HEK293 (cell line): Measurements from ENCODE around the gene EIF2S1.
"Not testable (repeated sequence)": the region's sequence is repeated elsewhere in the genome, so short reads cannot be mapped to it uniquely, and the experiment has no call there.

ENCODE experiments used
- CTCF ChIA-PET: fragments of 350-600 bp; formaldehyde crosslinking; extraction: SDS; loops from one replicate; lab custom pipeline; 2021; ENCODE audit warnings: antibody characterized with exemption; lab: Yijun Ruan, JAX
- POLR2A ChIA-PET: fragments of 300-600 bp; formaldehyde crosslinking; extraction: SDS; loops from one replicate; lab custom pipeline; 2020; ENCODE audit warnings: antibody characterized with exemption, inconsistent platforms; lab: Yijun Ruan, JAX
- H3K27ac ChIP-seq: fragments of 200-500 bp; sonication (Bioruptor generic); 2 replicates; pipeline ENCODE4 v1.5.1; 2014; ENCODE audit warnings: low read depth, low read length, control low read depth, inconsistent platforms; ENCODE audit errors: extremely low read depth
- H3K36me3 ChIP-seq, 2 experiments: fragments of 200-500 bp in 1 of 2; sonication (Bioruptor generic) in 1 of 2; 1 replicate in 1 of 2; 2 replicates in 1 of 2; pipeline ENCODE4 v1.5.1; 2014 to 2017; ENCODE audit warnings: inconsistent platforms in 2 of 2, low read length in 2 of 2; ENCODE audit not compliant: control insufficient read depth in 2 of 2, insufficient read depth in 1 of 2
- H3K4me1 ChIP-seq: fragments of 200-500 bp; sonication (Bioruptor generic); 2 replicates; pipeline ENCODE4 v1.5.1; 2014; ENCODE audit warnings: mild to moderate bottlenecking, low read length, inconsistent platforms; ENCODE audit not compliant: control insufficient read depth, insufficient read depth
- H3K4me3 ChIP-seq: 2 replicates; pipeline ENCODE4 v1.5.1; 2011; ENCODE audit warnings: low read depth, mild to moderate bottlenecking, control low read depth, low read length, moderate library complexity
- H3K9me3 ChIP-seq: fragments of 200-500 bp; sonication (Bioruptor generic); 2 replicates; pipeline ENCODE4 v1.5.1; 2014; ENCODE audit warnings: low read depth, low read length, inconsistent platforms; ENCODE audit not compliant: control insufficient read depth, insufficient read depth
- GLI2 ChIP-seq: fragments of 450-650 bp; formaldehyde crosslinking; IDR thresholded peaks from 2 replicates; pipeline ENCODE4; 2017; ENCODE audit warnings: missing biosample characterization, missing genetic modification characterization, low read depth, borderline replicate concordance
- KLF1 ChIP-seq: fragments of 450-650 bp; formaldehyde crosslinking; IDR thresholded peaks from 2 replicates; pipeline ENCODE4 v1.5.1; 2016; ENCODE audit warnings: missing biosample characterization, missing genetic modification characterization
- WT1 ChIP-seq: fragments of 450-650 bp; formaldehyde crosslinking; IDR thresholded peaks from 2 replicates; pipeline ENCODE4 v1.5.1; 2016; ENCODE audit warnings: missing biosample characterization, missing genetic modification characterization
- ZNF48 ChIP-seq: fragments of 450-650 bp; formaldehyde crosslinking; IDR thresholded peaks from 2 replicates; pipeline ENCODE4 v1.5.1; 2016; ENCODE audit warnings: missing biosample characterization, missing genetic modification characterization
- ZNF561 ChIP-seq: fragments of 450-650 bp; IDR thresholded peaks from 2 replicates; pipeline ENCODE4 v1.5.1; 2018; ENCODE audit warnings: missing biosample characterization, missing genetic modification characterization, borderline replicate concordance
- ZNF629 ChIP-seq: fragments of 450-650 bp; formaldehyde crosslinking; IDR thresholded peaks from 2 replicates; pipeline ENCODE4 v1.5.1; 2017; ENCODE audit warnings: missing biosample characterization, missing genetic modification characterization
- ZNF660 ChIP-seq: fragments of 450-650 bp; IDR thresholded peaks from 2 replicates; pipeline ENCODE4 v1.5.1; 2018; ENCODE audit warnings: missing biosample characterization, mild to moderate bottlenecking, missing genetic modification characterization
- ZSCAN16 ChIP-seq: fragments of 450-650 bp; formaldehyde crosslinking; IDR thresholded peaks from 2 replicates; pipeline ENCODE4 v1.5.1; 2016; ENCODE audit warnings: missing biosample characterization, missing genetic modification characterization
- ZSCAN23 ChIP-seq: fragments of 450-650 bp; formaldehyde crosslinking; IDR thresholded peaks from 2 replicates; pipeline ENCODE4 v1.5.1; 2016; ENCODE audit warnings: missing biosample characterization, missing genetic modification characterization
- ZXDB ChIP-seq: fragments of 450-650 bp; formaldehyde crosslinking; IDR thresholded peaks from 2 replicates; pipeline ENCODE4 v1.5.1; 2016; ENCODE audit warnings: missing biosample characterization, missing genetic modification characterization
- TF ChIP-seq, protein P1 (sequence below): fragments of 450-650 bp; formaldehyde crosslinking; IDR thresholded peaks from 2 replicates; pipeline ENCODE4 v1.5.1; 2016; ENCODE audit warnings: missing biosample characterization, missing genetic modification characterization
- TF ChIP-seq, protein P2 (sequence below): fragments of 450-650 bp; formaldehyde crosslinking; IDR thresholded peaks from 2 replicates; pipeline ENCODE4 v1.5.1; 2016; ENCODE audit warnings: missing biosample characterization, missing genetic modification characterization, borderline replicate concordance
- TF ChIP-seq, protein P3 (sequence below): fragments of 450-650 bp; formaldehyde crosslinking; IDR thresholded peaks from 2 replicates; pipeline ENCODE4 v1.5.0; 2017; ENCODE audit warnings: missing biosample characterization, missing genetic modification characterization, borderline replicate concordance

EIF2S1 gene

DNA sequence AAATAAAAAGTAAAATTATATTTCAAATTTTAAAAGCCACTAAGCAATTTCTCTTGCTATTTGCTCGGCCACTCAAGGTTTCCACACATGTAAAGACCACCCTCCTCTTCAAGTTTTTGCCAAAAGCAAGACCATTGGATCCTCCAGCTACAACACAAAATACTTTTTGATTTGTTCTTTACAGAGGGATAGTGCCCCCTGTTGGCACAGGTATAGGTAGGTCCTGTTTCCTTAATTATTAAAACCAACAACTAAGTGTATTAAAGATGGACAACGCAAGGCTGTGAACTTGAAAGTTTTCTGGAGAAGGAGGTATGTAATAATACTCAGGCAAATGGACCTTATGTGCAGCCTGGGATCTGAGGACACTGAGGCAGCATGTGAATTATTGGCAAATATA, 24.3 kb upstream of the EIF2S1 start (continued):
- TF ChIP-seq, protein P1, sequence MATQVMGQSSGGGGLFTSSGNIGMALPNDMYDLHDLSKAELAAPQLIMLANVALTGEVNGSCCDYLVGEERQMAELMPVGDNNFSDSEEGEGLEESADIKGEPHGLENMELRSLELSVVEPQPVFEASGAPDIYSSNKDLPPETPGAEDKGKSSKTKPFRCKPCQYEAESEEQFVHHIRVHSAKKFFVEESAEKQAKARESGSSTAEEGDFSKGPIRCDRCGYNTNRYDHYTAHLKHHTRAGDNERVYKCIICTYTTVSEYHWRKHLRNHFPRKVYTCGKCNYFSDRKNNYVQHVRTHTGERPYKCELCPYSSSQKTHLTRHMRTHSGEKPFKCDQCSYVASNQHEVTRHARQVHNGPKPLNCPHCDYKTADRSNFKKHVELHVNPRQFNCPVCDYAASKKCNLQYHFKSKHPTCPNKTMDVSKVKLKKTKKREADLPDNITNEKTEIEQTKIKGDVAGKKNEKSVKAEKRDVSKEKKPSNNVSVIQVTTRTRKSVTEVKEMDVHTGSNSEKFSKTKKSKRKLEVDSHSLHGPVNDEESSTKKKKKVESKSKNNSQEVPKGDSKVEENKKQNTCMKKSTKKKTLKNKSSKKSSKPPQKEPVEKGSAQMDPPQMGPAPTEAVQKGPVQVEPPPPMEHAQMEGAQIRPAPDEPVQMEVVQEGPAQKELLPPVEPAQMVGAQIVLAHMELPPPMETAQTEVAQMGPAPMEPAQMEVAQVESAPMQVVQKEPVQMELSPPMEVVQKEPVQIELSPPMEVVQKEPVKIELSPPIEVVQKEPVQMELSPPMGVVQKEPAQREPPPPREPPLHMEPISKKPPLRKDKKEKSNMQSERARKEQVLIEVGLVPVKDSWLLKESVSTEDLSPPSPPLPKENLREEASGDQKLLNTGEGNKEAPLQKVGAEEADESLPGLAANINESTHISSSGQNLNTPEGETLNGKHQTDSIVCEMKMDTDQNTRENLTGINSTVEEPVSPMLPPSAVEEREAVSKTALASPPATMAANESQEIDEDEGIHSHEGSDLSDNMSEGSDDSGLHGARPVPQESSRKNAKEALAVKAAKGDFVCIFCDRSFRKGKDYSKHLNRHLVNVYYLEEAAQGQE (tag by site-specific recombination), result no peak
- TF ChIP-seq KLF1, result no peak
- TF ChIP-seq ZNF561 (tag by site-specific recombination), result no peak

DNA sequence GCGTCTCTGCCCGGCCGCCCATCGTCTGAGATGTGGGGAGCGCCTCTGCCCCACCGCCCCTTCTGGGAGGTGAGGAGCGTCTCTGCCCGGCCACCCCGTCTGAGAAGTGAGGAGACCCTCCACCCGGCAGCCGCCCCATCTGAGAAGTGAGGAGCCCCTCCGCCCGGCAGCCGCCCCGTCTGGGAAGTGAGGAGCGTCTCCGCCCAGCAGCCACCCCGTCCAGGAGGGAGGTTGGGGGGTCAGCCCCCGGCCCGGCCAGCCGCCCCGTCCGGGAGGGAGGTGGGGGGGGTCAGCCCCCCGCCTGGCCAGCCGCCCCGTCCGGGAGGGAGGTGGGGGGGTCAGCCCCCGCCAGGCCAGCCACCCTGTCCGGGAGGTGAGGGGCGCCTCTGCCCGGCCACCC, 18.9 kb upstream of the EIF2S1 start:
- H3K27ac ChIP-seq, H3K4me1 ChIP-seq, H3K9me3 ChIP-seq, POLR2A ChIA-PET, H3K4me3 ChIP-seq: not testable (repeated sequence)
- H3K36me3 ChIP-seq, result peaks cover 61 to 75% of the 10 kb centered on the region in 2 experiments
- CTCF ChIA-PET, result interaction anchor here (0.7 kb wide), 1 partner anchor 175 kb away, joined by 3 read pairs; no protein-coding TSS in a partner anchor

DNA sequence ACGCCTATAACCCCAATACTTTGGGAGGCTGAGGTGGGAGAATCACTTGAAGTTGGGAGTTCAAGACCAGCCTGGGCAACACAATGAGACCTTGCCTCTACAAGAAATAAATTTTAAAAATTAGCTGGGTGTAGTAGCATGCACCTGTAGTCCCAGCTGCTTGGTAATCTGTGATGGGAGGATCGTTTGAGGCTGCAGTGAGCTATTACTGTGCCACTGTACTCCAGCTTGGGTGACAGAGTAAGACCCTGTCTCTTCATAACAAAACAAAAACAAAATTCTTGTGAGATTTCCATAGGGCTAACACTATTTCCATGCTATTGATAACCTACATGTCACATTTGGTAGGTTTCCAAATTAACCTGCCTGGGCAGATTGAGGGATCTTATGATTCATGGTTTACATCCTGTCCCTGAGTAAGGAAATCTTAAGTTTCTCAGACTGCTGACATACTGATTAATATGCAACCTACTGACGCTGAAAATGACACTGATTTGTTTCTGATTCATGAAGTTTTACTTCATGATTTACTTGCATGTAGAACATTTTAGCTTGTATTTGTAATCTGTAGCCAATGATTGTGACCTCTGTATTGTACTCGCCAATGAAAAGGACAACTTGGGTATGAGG, 16.4 kb upstream of the EIF2S1 start:
- H3K9me3 ChIP-seq, result no peaks in the 10 kb centered on the region
- TF ChIP-seq WT1 (tag by site-specific recombination), result no peak
- no peak for TF ChIP-seq ZNF660 (tag by site-specific recombination)
- TF ChIP-seq, protein P2, sequence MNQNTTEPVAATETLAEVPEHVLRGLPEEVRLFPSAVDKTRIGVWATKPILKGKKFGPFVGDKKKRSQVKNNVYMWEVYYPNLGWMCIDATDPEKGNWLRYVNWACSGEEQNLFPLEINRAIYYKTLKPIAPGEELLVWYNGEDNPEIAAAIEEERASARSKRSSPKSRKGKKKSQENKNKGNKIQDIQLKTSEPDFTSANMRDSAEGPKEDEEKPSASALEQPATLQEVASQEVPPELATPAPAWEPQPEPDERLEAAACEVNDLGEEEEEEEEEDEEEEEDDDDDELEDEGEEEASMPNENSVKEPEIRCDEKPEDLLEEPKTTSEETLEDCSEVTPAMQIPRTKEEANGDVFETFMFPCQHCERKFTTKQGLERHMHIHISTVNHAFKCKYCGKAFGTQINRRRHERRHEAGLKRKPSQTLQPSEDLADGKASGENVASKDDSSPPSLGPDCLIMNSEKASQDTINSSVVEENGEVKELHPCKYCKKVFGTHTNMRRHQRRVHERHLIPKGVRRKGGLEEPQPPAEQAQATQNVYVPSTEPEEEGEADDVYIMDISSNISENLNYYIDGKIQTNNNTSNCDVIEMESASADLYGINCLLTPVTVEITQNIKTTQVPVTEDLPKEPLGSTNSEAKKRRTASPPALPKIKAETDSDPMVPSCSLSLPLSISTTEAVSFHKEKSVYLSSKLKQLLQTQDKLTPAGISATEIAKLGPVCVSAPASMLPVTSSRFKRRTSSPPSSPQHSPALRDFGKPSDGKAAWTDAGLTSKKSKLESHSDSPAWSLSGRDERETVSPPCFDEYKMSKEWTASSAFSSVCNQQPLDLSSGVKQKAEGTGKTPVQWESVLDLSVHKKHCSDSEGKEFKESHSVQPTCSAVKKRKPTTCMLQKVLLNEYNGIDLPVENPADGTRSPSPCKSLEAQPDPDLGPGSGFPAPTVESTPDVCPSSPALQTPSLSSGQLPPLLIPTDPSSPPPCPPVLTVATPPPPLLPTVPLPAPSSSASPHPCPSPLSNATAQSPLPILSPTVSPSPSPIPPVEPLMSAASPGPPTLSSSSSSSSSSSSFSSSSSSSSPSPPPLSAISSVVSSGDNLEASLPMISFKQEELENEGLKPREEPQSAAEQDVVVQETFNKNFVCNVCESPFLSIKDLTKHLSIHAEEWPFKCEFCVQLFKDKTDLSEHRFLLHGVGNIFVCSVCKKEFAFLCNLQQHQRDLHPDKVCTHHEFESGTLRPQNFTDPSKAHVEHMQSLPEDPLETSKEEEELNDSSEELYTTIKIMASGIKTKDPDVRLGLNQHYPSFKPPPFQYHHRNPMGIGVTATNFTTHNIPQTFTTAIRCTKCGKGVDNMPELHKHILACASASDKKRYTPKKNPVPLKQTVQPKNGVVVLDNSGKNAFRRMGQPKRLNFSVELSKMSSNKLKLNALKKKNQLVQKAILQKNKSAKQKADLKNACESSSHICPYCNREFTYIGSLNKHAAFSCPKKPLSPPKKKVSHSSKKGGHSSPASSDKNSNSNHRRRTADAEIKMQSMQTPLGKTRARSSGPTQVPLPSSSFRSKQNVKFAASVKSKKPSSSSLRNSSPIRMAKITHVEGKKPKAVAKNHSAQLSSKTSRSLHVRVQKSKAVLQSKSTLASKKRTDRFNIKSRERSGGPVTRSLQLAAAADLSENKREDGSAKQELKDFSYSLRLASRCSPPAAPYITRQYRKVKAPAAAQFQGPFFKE (tag by site-specific recombination), result no peak
- TF ChIP-seq ZXDB, result no peak
- no peak for TF ChIP-seq GLI2 (tag by site-specific recombination)
- no peak for TF ChIP-seq ZSCAN16 (tag by site-specific recombination)
- TF ChIP-seq ZNF629 (tag by site-specific recombination), result no peak
- TF ChIP-seq, protein P3, sequence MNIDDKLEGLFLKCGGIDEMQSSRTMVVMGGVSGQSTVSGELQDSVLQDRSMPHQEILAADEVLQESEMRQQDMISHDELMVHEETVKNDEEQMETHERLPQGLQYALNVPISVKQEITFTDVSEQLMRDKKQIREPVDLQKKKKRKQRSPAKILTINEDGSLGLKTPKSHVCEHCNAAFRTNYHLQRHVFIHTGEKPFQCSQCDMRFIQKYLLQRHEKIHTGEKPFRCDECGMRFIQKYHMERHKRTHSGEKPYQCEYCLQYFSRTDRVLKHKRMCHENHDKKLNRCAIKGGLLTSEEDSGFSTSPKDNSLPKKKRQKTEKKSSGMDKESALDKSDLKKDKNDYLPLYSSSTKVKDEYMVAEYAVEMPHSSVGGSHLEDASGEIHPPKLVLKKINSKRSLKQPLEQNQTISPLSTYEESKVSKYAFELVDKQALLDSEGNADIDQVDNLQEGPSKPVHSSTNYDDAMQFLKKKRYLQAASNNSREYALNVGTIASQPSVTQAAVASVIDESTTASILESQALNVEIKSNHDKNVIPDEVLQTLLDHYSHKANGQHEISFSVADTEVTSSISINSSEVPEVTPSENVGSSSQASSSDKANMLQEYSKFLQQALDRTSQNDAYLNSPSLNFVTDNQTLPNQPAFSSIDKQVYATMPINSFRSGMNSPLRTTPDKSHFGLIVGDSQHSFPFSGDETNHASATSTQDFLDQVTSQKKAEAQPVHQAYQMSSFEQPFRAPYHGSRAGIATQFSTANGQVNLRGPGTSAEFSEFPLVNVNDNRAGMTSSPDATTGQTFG (tag by site-specific recombination), result no peak
- no peak for TF ChIP-seq ZSCAN23
- no peak for TF ChIP-seq ZNF48 (tag by site-specific recombination)
- H3K4me1 ChIP-seq, result no peaks in the 10 kb centered on the region
- peaks cover 65 to 75% of the 10 kb centered on the region in 2 experiments for H3K36me3 ChIP-seq
- CTCF ChIA-PET, result interaction anchor here (0.9 to 1.7 kb wide), 2 partner anchors 16 to 177 kb away, joined by 4 to 7 read pairs; partner anchors contain the start of gene ATP6V1D
- no peak overlapping the region for H3K4me3 ChIP-seq
- no peak overlapping the region for H3K27ac ChIP-seq
- POLR2A ChIA-PET, result interaction anchor here (1.4 kb wide), 1 partner anchor 16 kb away, joined by 4 read pairs; the partner anchor contains the start of genes ATP6V1D and EIF2S1
